HEK293T (cell line): ENCODE measurements around the gene UPP1.

Experiments
- BHLHE40 ChIP-seq: fragments of 450-650 bp; IDR thresholded peaks from 2 replicates; pipeline ENCODE4 v1.6.1; 2016; ENCODE audit warnings: mild to moderate bottlenecking, moderate library complexity, borderline replicate concordance
- CTBP1 ChIP-seq: fragments of 450-650 bp; IDR thresholded peaks from 2 replicates; pipeline ENCODE4 v1.6.1; 2016; ENCODE audit warnings: borderline replicate concordance
- FOXA1 ChIP-seq: fragments of 450-650 bp; IDR thresholded peaks from 2 replicates; pipeline ENCODE4 v1.6.1; 2016; ENCODE audit warnings: mild to moderate bottlenecking
- FOXK2 ChIP-seq: fragments of 450-650 bp; IDR thresholded peaks from 2 replicates; pipeline ENCODE4 v1.6.1; 2016; ENCODE audit warnings: mild to moderate bottlenecking
- FOXM1 ChIP-seq: fragments of 450-650 bp; IDR thresholded peaks from 2 replicates; pipeline ENCODE4 v1.6.1; 2017; ENCODE audit warnings: mild to moderate bottlenecking, borderline replicate concordance
- HDGF ChIP-seq: fragments of 450-650 bp; IDR thresholded peaks from 2 replicates; pipeline ENCODE4 v1.6.1; 2017; ENCODE audit warnings: antibody characterized with exemption, borderline replicate concordance
- L3MBTL2 ChIP-seq: fragments of 450-650 bp; conservative IDR thresholded peaks from 2 replicates; pipeline ENCODE4 v1.6.1; 2016; ENCODE audit warnings: mild to moderate bottlenecking
- LEF1 ChIP-seq: fragments of 450-650 bp; IDR thresholded peaks from 2 replicates; pipeline ENCODE4 v1.6.1; 2017; ENCODE audit warnings: mild to moderate bottlenecking, borderline replicate concordance
- NFRKB ChIP-seq: fragments of 450-650 bp; IDR thresholded peaks from 2 replicates; pipeline ENCODE4 v1.6.1; 2016; ENCODE audit warnings: mild to moderate bottlenecking, moderate library complexity
- SP1 ChIP-seq: fragments of 450-650 bp; IDR thresholded peaks from 2 replicates; pipeline ENCODE4 v1.6.1; 2017
- SUZ12 ChIP-seq: fragments of 450-650 bp; IDR thresholded peaks from 2 replicates; pipeline ENCODE4 v1.6.1; 2016; ENCODE audit warnings: mild to moderate bottlenecking
- TARDBP ChIP-seq: fragments of 450-650 bp; IDR thresholded peaks from 2 replicates; pipeline ENCODE4 v1.6.1; 2016
- ZNF384 ChIP-seq: fragments of 450-650 bp; IDR thresholded peaks from 2 replicates; pipeline ENCODE4 v1.6.1; 2016
- TF ChIP-seq, protein P1 (sequence below): fragments of 450-650 bp; IDR thresholded peaks from 2 replicates; pipeline ENCODE4 v1.6.1; 2016

DNA sequence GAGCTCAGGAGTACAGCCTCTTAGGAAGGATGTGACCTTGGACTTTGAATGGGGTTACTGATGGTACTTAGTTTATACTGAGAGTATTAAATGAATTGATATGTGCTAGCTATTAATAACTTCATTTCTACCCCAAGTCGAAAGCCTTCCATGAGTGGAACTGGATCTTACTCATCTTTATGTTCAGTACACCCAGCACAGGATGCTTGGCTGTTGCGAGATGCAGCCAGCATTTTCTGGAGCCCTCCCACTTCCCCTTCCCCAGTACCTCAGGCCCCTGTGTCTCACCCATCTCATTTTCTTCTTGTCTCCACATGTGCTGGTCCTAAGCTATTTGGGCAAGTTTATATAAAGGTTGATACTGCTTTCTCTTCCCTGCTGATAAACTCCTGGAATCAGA, 7.2 kb downstream of the UPP1 start:
- TF ChIP-seq FOXA1 (no peak), HDGF (no peak), SP1 (no peak), CTBP1 (no peak), FOXM1 (no peak), LEF1 (no peak), BHLHE40 (no peak), TARDBP (no peak), L3MBTL2 (no peak), FOXK2 (no peak), SUZ12 (no peak), NFRKB (no peak), ZNF384 (no peak)
- TF ChIP-seq, protein P1, sequence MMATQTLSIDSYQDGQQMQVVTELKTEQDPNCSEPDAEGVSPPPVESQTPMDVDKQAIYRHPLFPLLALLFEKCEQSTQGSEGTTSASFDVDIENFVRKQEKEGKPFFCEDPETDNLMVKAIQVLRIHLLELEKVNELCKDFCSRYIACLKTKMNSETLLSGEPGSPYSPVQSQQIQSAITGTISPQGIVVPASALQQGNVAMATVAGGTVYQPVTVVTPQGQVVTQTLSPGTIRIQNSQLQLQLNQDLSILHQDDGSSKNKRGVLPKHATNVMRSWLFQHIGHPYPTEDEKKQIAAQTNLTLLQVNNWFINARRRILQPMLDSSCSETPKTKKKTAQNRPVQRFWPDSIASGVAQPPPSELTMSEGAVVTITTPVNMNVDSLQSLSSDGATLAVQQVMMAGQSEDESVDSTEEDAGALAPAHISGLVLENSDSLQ, result no peak
